ENCODE measurements around the gene DNAH3. TPM values are rescaled to one million over a fixed set of nuclear protein-coding genes. Genes with fewer than 3 reads are reported as not detected.

DNAH3 gene
- total and polyA plus RNA-seq, 2 experiments from 2014 or later: 0.70 to 1.3 TPM

- H3K4me1 ChIP-seq (ENCODE audit: insufficient read depth): peaks cover 14% of the 10 kb centered on the region
- H3K4me3 Mint-ChIP-seq: peak overlapping the region; percentile 54; the same call in 2 of the 3 replicates
- peaks cover 93% of the 10 kb centered on the region for H3K79me2 ChIP-seq (replicated peaks; ENCODE audit: insufficient read depth)
- no peaks in the 10 kb centered on the region for H3K9me3 Mint-ChIP-seq
- H3K9me2 ChIP-seq (ENCODE audit: insufficient read depth): no peaks in the 10 kb centered on the region
- peaks cover 16% of the 10 kb centered on the region for H3K4me1 Mint-ChIP-seq
- H3K27me3 Mint-ChIP-seq (ENCODE audit: insufficient read depth, low read depth, poor library complexity): peaks cover 3% of the 10 kb centered on the region
- H3K27ac ChIP-seq (ENCODE audit: low read depth): peak overlapping the region; percentile 43
- peak overlapping the region; percentile 45 for H3K4me2 ChIP-seq
- H3K36me3 ChIP-seq (ENCODE audit: insufficient read depth): peaks cover 5% of the 10 kb centered on the region; the same call in 1 of the 2 replicates
- ATAC-seq: peak; percentile 87
- TF ChIP-seq ZNF114 (CRISPR knock-in tag; IDR thresholded peaks at IDR 0.05): no peak
- no peak overlapping the region for H2AFZ ChIP-seq
- peak overlapping the region; percentile 96 for H3K27ac Mint-ChIP-seq
- H4K20me1 ChIP-seq (replicated peaks; ENCODE audit: insufficient read depth): peaks cover 8% of the 10 kb centered on the region; the same call in 1 of the 2 replicates
- H3F3A ChIP-seq (replicated peaks; ENCODE audit: low read depth): no peaks in the 10 kb centered on the region
- no peaks in the 10 kb centered on the region for H3K27me3 ChIP-seq (ENCODE audit: insufficient read depth)
- peaks cover 14% of the 10 kb centered on the region for H3K36me3 Mint-ChIP-seq (ENCODE audit: low read depth)
- peak; percentile 69 for DNase-seq (ENCODE audit: low spot score)
- H3K4me3 ChIP-seq: peak overlapping the region; percentile 3; the same call in 1 of the 2 replicates
Observed at GRCh38 chr16:20889625-20890275, 260.9 kb downstream of the DNAH3 start.

DNA sequence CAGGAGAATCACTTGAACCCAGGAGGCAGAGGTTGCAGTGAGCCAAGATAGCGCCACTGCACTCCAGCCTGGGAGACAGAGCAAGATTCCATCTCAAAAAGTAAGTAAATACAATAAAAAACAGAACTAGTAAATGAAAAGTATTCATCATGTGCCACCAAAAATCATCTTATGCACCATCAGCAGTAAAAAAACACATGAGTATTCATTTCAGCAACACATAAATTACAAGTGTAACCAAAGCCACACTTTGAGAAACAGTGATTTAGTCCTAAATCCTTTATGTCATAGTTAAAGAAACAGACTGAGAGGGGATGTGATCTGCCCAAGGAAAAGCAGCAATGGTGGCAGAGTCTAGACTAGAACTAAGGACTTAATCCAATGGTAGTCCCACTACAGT lies 263.4 kb downstream of the DNAH3 start:
- H3K4me1 Mint-ChIP-seq: peaks cover 16% of the 10 kb centered on the region
- Histone ChIP-seq H3K9me2 (ENCODE audit: insufficient read depth) (no peaks in the 10 kb centered on the region), H2AFZ (no peak overlapping the region), H3K27me3 (ENCODE audit: insufficient read depth) (no peaks in the 10 kb centered on the region), H3K27ac (ENCODE audit: low read depth) (no peak overlapping the region), H4K20me1 (replicated peaks; ENCODE audit: insufficient read depth) (no peaks in the 10 kb centered on the region), H3K36me3 (ENCODE audit: insufficient read depth) (peaks cover 3% of the 10 kb centered on the region; the same call in 1 of the 2 replicates), H3K4me1 (ENCODE audit: insufficient read depth) (peaks cover 14% of the 10 kb centered on the region), H3K4me3 (no peak overlapping the region), H3K4me2 (no peak overlapping the region), H3K79me2 (replicated peaks; ENCODE audit: insufficient read depth) (peaks cover 93% of the 10 kb centered on the region), H3F3A (replicated peaks; ENCODE audit: low read depth) (no peaks in the 10 kb centered on the region)
- DNase-seq (ENCODE audit: low spot score) (no peak), ATAC-seq (no peak)
- H3K27me3 Mint-ChIP-seq (ENCODE audit: insufficient read depth, low read depth, poor library complexity): peaks cover 2% of the 10 kb centered on the region
- H3K9me3 Mint-ChIP-seq: no peaks in the 10 kb centered on the region
- H3K36me3 Mint-ChIP-seq (ENCODE audit: low read depth): peaks cover 8% of the 10 kb centered on the region; the same call in 2 of the 3 replicates
- no peak overlapping the region for H3K4me3 Mint-ChIP-seq
- H3K27ac Mint-ChIP-seq: no peak overlapping the region
- no peak for TF ChIP-seq EZH2 (IDR thresholded peaks at IDR 0.05; ENCODE audit: low read depth, unreplicated experiment)
- no peak for TF ChIP-seq EZH2phosphoT487 (IDR thresholded peaks at IDR 0.05; ENCODE audit: unreplicated experiment)
- TF ChIP-seq ZNF114 (CRISPR knock-in tag; IDR thresholded peaks at IDR 0.05): no peak
- no peak for TF ChIP-seq JUNB (IDR thresholded peaks at IDR 0.05; ENCODE audit: unreplicated experiment)
- no peak for TF ChIP-seq POLR2AphosphoS5 (IDR thresholded peaks at IDR 0.05; ENCODE audit: low read depth)
- no peak for TF ChIP-seq STAT1 (IDR thresholded peaks at IDR 0.05; ENCODE audit: unreplicated experiment)
- TF ChIP-seq, protein P1, sequence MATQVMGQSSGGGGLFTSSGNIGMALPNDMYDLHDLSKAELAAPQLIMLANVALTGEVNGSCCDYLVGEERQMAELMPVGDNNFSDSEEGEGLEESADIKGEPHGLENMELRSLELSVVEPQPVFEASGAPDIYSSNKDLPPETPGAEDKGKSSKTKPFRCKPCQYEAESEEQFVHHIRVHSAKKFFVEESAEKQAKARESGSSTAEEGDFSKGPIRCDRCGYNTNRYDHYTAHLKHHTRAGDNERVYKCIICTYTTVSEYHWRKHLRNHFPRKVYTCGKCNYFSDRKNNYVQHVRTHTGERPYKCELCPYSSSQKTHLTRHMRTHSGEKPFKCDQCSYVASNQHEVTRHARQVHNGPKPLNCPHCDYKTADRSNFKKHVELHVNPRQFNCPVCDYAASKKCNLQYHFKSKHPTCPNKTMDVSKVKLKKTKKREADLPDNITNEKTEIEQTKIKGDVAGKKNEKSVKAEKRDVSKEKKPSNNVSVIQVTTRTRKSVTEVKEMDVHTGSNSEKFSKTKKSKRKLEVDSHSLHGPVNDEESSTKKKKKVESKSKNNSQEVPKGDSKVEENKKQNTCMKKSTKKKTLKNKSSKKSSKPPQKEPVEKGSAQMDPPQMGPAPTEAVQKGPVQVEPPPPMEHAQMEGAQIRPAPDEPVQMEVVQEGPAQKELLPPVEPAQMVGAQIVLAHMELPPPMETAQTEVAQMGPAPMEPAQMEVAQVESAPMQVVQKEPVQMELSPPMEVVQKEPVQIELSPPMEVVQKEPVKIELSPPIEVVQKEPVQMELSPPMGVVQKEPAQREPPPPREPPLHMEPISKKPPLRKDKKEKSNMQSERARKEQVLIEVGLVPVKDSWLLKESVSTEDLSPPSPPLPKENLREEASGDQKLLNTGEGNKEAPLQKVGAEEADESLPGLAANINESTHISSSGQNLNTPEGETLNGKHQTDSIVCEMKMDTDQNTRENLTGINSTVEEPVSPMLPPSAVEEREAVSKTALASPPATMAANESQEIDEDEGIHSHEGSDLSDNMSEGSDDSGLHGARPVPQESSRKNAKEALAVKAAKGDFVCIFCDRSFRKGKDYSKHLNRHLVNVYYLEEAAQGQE (IDR thresholded peaks at IDR 0.05; ENCODE audit: unreplicated experiment): no peak
- no peak for TF ChIP-seq NANOG (IDR thresholded peaks at IDR 0.05; ENCODE audit: borderline replicate concordance)
- TF ChIP-seq, protein P2, sequence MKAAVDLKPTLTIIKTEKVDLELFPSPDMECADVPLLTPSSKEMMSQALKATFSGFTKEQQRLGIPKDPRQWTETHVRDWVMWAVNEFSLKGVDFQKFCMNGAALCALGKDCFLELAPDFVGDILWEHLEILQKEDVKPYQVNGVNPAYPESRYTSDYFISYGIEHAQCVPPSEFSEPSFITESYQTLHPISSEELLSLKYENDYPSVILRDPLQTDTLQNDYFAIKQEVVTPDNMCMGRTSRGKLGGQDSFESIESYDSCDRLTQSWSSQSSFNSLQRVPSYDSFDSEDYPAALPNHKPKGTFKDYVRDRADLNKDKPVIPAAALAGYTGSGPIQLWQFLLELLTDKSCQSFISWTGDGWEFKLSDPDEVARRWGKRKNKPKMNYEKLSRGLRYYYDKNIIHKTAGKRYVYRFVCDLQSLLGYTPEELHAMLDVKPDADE (IDR thresholded peaks at IDR 0.05): no peak
- no peak for TF ChIP-seq ZNF462 (CRISPR knock-in tag; IDR thresholded peaks at IDR 0.05)

Measured in GM23338 (cell line).